OCI-LY3 (cell line): ENCODE data around the gene WNT9B.

ENCODE experiments used
- H2AFZ ChIP-seq: fragments of 200-600, 300-600 bp; shearing (Covaris generic); 2 replicates; pipeline ENCODE4 v1.6.0; 2014; ENCODE audit warnings: antibody characterized with exemption, low read depth, low read length
- H3K27ac ChIP-seq: fragments of 200-600, 300-600 bp; sonication (generic); 2 replicates; pipeline ENCODE4 v1.5.1; 2014; ENCODE audit warnings: mild to moderate bottlenecking, low read length, moderate library complexity, mixed read lengths
- H3K27me3 ChIP-seq: fragments of 200-600, 300-600 bp; sonication (generic); 2 replicates; pipeline ENCODE4 v1.6.1; 2014; ENCODE audit warnings: low read depth, low read length, mixed read lengths
- H3K36me3 ChIP-seq: fragments of 200-600, 300-600 bp; sonication (generic); replicated peaks from 2 replicates; pipeline ENCODE3; 2014; ENCODE audit warnings: low read depth, low read length, mixed read lengths
- H3K4me1 ChIP-seq: fragments of 300-600, 200-600 bp; sonication (generic); 2 replicates; pipeline ENCODE4 v1.6.1; 2014; ENCODE audit warnings: low read length, mixed read lengths
- H3K4me2 ChIP-seq: fragments of 200-600, 300-600 bp; sonication (generic); 2 replicates; pipeline ENCODE4 v1.6.1; 2014; ENCODE audit warnings: low read length, mixed read lengths
- H3K4me3 ChIP-seq: fragments of 300-600, 200-600 bp; sonication (generic); 2 replicates; pipeline ENCODE4 v1.5.1; 2014; ENCODE audit warnings: antibody characterized with exemption, mild to moderate bottlenecking, low read length, moderate library complexity
- H3K79me2 ChIP-seq: fragments of 300-600, 200-600 bp; shearing (Covaris generic); 2 replicates; pipeline ENCODE4 v1.6.1; 2014; ENCODE audit warnings: mild to moderate bottlenecking, low read length, mixed read lengths
- H3K9ac ChIP-seq: fragments of 300-600, 200-600 bp; shearing (Covaris generic); 2 replicates; pipeline ENCODE4 v1.6.0; 2014; ENCODE audit warnings: mild to moderate bottlenecking, low read length, moderate library complexity
- H3K9me3 ChIP-seq: fragments of 200-600, 300-600 bp; shearing (Covaris generic); 2 replicates; pipeline ENCODE4 v1.6.1; 2014; ENCODE audit warnings: low read length, mixed read lengths; ENCODE audit not compliant: insufficient read depth
- H4K20me1 ChIP-seq: fragments of 200-600, 300-600 bp; sonication (generic); 2 replicates; pipeline ENCODE4 v1.6.1; 2016; ENCODE audit warnings: low read length, mixed read lengths; ENCODE audit not compliant: insufficient read depth
- CTCF ChIP-seq: fragments of 200-600, 300-600 bp; sonication (generic); IDR thresholded peaks from 2 replicates; pipeline ENCODE4 v1.5.1; 2014; ENCODE audit warnings: antibody characterized with exemption, low read length, low read depth
- EZH2phosphoT487 ChIP-seq: fragments of 200-600 bp; shearing (Covaris generic); IDR thresholded peaks from 2 replicates; pipeline ENCODE4 v1.6.1; 2018; ENCODE audit warnings: antibody characterized with exemption, mixed run types, low read depth

WNT9B gene

GRCh38 chr17:46922804-46923635 lies 71.6 kb downstream of the WNT9B start, which contains the start of gene GOSR2:
Gene GOSR2, plus strand, starts transcription at chr17:46923160. Its CDS starts 33 bp downstream, at chr17:46923193.
- Histone ChIP-seq H4K20me1 (peaks cover 40% of the 10 kb centered on the region), H3K27ac (peak within 1 kb of the TSS; percentile 90), H2AFZ (peak within 1 kb of the TSS; percentile 93), H3K4me2 (peak within 1 kb of the TSS; percentile 84), H3K4me3 (peak within 1 kb of the TSS; percentile 98), H3K4me1 (peaks cover 10% of the 10 kb centered on the region), H3K9ac (peak within 1 kb of the TSS; percentile 94), H3K36me3 (peaks cover 7% of the 10 kb centered on the region), H3K9me3 (no peaks in the 10 kb centered on the region), H3K79me2 (peaks cover 52% of the 10 kb centered on the region), H3K27me3 (no peaks in the 10 kb centered on the region)
- no peak for TF ChIP-seq CTCF
- TF ChIP-seq EZH2phosphoT487: no peak

- Histone ChIP-seq H4K20me1 (peaks cover 49% of the 10 kb centered on the region), H3K27me3 (no peaks in the 10 kb centered on the region), H3K4me3 (no peak overlapping the region), H2AFZ (no peak overlapping the region), H3K36me3 (peaks cover 11% of the 10 kb centered on the region), H3K9ac (no peak overlapping the region), H3K27ac (no peak overlapping the region), H3K9me3 (no peaks in the 10 kb centered on the region), H3K79me2 (peaks cover 67% of the 10 kb centered on the region), H3K4me1 (peaks cover 10% of the 10 kb centered on the region), H3K4me2 (no peak overlapping the region)
- no peak for TF ChIP-seq EZH2phosphoT487
- TF ChIP-seq CTCF: no peak
Observed at GRCh38 chr17:46925185-46925868, 73.9 kb downstream of the WNT9B start.

- TF ChIP-seq CTCF (no peak), EZH2phosphoT487 (no peak)
- Histone ChIP-seq H3K27me3 (no peaks in the 10 kb centered on the region), H2AFZ (no peak overlapping the region), H3K4me2 (no peak overlapping the region), H3K4me3 (no peak overlapping the region), H3K9me3 (no peaks in the 10 kb centered on the region), H3K27ac (no peak overlapping the region), H4K20me1 (peaks cover 49% of the 10 kb centered on the region), H3K4me1 (peaks cover 10% of the 10 kb centered on the region), H3K9ac (no peak overlapping the region), H3K79me2 (peaks cover 58% of the 10 kb centered on the region), H3K36me3 (peaks cover 42% of the 10 kb centered on the region)
Observed at GRCh38 chr17:46928467-46929261, 77.3 kb downstream of the WNT9B start.

- H4K20me1 ChIP-seq: peaks cover 43% of the 10 kb centered on the region
- peaks cover 4% of the 10 kb centered on the region for H3K4me1 ChIP-seq
- H3K79me2 ChIP-seq: peaks cover 51% of the 10 kb centered on the region
- no peaks in the 10 kb centered on the region for H3K9me3 ChIP-seq
- no peak overlapping the region for H3K4me3 ChIP-seq
- TF ChIP-seq CTCF (no peak), EZH2phosphoT487 (no peak)
- H2AFZ ChIP-seq: no peak overlapping the region
- no peak overlapping the region for H3K27ac ChIP-seq
- peaks cover 46% of the 10 kb centered on the region for H3K36me3 ChIP-seq
- no peak overlapping the region for H3K4me2 ChIP-seq
- H3K27me3 ChIP-seq: no peaks in the 10 kb centered on the region
- H3K9ac ChIP-seq: no peak overlapping the region
Observed at GRCh38 chr17:46929413-46929812, 78.0 kb downstream of the WNT9B start.
